ENCODE results near the gene MAP3K13.
"Not testable (repeated sequence)": the region's sequence is repeated elsewhere in the genome, so short reads cannot be mapped to it uniquely, and the experiment has no call there.

Gene MAP3K13

DNA sequence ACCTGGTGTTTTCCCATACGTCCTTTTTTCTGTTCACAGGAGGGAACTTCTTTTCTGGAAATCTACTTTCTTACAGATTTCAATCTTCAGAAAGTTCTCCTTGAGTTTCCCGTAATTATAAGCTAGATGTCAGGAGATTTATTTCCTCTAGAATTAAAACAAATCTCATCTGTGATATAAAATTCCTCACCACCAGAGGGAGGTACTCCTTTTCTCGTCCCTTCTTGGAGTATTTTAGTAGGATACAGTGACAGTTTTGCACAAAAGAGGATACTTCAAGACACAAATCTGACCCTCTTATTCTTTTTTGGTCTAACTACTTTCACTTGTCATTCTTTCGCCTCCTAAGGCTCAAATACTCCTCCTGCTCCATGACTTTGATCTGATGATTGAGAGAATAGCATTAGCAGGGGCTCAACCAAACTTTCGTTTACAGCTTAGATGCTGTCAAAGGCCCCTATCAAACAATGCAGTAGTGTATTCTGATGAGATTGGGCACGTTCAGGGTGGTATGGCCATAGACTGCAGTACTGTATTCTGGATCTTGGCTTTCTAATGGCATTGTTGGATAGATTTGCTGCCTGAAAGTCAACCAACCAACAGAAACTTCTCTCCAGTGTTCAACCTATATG lies 97.9 kb downstream of the MAP3K13 start:
- DNase-seq = no peak

DNA sequence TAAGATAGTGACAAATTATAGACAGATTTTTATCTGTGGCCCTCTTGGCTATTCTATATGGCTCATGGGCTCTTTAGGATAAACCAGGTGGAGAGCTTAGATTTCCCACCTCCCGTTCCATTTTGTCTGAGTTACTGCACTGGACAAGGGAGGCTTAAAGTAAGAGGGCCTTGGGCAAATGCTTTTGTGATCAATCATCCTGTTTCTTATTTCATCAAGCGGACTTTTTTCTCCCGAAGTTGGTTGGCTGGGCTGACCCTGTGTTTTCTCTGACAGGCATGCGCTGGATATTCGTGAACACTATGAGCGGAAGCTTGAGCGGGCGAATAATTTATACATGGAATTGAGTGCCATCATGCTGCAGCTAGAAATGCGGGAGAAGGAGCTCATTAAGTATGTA lies 102.5 kb downstream of the MAP3K13 start:
- no peak for DNase-seq

DNA sequence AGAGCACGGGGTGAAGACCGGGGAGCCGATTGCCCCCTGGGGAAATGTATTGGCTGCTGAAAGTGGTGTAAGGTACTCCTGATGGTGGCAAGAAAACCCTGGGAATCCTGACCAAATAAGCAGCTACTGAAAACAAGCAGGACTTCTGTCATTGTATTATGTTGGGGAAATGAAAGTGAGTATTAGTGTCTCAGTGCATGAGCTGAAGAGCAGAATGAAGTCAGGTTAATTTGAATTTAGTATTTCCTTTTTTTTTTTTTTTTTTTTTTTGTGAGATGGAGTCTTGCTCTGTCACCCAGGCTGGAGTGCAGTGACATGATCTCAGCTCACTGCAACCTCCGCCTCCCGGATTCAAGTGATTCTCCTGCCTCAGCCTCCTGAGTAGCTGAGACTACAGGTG lies 103.2 kb downstream of the MAP3K13 start:
- DNase-seq = not testable (repeated sequence)

- DNase-seq = no peak
These were observed 106.6 kb downstream of the MAP3K13 start for GRCh38 chr3:185469542-185469941.

DNA sequence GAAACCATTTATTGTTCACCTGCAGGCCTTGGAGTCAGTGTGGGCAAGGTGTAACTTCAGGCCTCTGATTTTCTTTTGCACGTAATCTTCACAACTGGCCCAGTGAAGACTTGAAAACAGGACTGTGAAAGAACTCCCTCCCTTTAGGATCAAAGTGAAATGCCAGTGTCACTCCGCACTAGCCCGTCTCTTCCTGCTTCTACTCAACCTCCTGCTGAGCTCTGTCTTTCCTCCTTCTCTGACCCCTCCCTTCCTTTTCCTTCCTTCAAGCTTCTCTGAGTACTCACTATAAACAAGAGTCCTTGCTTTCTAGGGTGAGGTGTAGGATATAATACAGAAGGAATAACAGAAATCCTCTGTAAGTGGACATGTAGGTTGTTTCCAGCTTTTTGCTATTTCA lies 107.4 kb downstream of the MAP3K13 start:
- DNase-seq = no peak

DNA sequence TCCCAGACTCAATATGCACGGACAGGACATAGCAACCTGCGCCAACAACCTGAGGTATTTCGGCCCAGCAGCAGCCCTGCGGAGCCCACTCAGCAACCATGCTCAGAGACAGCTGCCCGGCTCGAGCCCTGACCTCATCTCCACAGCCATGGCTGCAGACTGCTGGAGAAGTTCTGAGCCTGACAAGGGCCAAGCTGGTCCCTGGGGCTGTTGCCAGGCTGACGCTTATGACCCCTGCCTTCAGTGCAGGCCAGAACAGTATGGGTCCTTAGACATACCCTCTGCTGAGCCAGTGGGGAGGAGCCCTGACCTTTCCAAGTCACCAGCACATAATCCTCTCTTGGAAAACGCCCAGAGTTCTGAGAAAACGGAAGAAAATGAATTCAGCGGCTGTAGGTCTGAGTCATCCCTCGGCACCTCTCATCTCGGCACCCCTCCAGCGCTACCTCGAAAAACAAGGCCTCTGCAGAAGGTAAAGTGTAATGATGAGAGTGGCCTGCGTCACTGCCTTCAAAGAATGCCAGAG lies 110.4 kb downstream of the MAP3K13 start:
- DNase-seq = peak; percentile 81

- DNase-seq = not testable (repeated sequence)
These were observed 112.0 kb downstream of the MAP3K13 start for GRCh38 chr3:185474922-185475321.

GRCh38 chr3:185477316-185477715 lies 114.4 kb downstream of the MAP3K13 start:
- no peak for DNase-seq

GRCh38 chr3:185479373-185479945 lies 116.5 kb downstream of the MAP3K13 start:
- DNase-seq = no peak

GRCh38 chr3:185484296-185484695 lies 121.4 kb downstream of the MAP3K13 start:
- DNase-seq = no peak

DNA sequence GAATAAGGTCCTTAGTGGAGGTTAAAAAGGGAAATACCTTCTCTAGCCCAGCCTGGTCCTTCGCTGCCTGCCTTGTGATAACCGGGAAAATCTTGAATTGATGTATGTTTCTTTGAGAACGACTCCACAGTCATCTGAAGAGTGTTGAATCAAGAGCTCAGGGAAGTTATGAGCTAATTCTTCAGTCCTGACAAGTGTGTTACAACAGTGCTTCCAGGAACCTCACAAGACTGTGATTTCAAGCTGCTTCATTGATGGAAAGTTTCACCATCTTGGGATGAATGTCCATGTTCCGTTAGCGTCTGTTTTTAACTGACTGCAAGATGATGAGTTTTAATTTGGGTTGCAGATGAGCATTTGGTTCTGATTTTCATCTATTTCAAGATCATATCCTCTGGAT lies 123.5 kb downstream of the MAP3K13 start:
- no peak for DNase-seq

GRCh38 chr3:185488465-185488864 lies 125.5 kb downstream of the MAP3K13 start:
- DNase-seq = no peak

GRCh38 chr3:185489462-185489861 lies 126.5 kb downstream of the MAP3K13 start:
- no peak for DNase-seq

DNA sequence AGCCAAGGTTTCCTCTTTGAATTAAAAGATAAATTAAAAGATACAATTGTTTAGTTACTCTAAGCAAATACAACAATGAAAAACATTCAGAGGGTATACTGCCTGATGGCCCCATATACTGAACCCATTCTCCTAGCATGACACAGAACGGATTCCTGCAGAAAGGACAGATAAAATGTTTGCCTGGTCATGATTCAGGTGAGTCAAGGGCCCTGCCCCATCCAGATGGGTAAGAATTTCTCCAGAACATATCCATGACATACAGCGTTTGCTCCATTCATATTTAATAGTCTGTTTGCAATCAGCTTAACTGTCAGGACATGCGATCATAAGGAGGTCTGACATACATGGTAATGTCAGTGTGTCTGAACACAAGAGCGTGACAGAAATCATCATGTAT lies 127.3 kb downstream of the MAP3K13 start:
- DNase-seq = no peak

GRCh38 chr3:185498503-185499396 lies 135.8 kb downstream of the MAP3K13 start, which contains the start of gene TMEM41A:
Gene TMEM41A, minus strand, starts transcription at chr3:185499035. Its CDS starts 74 bp downstream, at chr3:185498961.
- DNase-seq = peak; percentile 87

GRCh38 chr3:185502987-185503386 lies 140.1 kb downstream of the MAP3K13 start:
- DNase-seq = no peak

DNA sequence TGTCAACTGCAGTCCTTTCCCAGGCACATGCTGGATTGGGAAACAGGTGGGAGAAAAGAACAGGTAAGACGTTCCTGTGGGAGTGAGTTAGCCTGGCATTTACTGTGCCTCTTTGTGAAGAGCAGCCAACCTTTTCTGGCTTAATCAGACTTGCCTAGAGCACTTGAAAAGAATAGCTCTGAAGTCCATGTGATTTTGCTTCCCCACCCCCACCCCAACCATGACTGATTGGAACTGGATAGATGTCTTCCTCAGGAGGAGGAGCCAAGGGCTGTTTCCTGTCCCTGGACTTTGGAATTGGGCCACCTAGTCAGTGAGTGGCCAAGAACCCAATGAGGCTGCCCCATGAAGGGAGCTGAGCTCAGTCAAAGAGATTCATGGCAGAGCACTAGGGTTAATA lies 140.6 kb downstream of the MAP3K13 start:
- DNase-seq = no peak

GRCh38 chr3:185504636-185505035 lies 141.7 kb downstream of the MAP3K13 start:
- DNase-seq = no peak

- no peak for DNase-seq
These were observed 144.9 kb downstream of the MAP3K13 start for GRCh38 chr3:185507883-185508282.

DNA sequence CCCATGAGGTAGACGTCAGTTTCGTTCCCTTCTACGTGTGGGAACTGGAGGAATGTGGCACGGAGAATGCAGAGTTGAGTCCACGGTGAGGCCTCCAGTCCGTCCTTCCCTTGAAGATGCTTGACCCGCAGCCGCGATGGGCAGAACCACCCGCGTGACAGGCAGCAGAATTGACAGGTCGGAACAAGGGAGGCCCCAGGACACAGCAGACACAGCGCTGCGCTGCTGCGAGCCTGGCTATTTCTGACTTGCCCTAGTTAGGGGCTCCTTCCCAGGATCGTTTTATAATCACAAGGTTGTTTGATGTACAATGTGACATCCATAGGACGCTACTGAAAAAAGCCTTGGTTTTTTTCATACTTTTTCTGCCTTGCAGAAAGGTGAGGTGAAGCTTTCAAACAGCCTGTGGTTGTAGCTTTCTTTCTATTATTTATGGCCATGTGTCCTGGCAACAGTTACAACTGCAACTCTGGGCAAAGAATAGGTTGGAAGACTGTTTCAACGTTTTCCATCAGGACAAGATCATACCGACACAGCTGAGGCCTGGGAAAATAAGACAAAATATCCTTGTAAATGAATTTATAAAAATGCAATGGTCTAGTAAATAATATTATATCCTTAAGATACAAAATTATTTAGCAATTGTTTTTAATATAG lies 145.5 kb downstream of the MAP3K13 start:
- DNase-seq = no peak

DNA sequence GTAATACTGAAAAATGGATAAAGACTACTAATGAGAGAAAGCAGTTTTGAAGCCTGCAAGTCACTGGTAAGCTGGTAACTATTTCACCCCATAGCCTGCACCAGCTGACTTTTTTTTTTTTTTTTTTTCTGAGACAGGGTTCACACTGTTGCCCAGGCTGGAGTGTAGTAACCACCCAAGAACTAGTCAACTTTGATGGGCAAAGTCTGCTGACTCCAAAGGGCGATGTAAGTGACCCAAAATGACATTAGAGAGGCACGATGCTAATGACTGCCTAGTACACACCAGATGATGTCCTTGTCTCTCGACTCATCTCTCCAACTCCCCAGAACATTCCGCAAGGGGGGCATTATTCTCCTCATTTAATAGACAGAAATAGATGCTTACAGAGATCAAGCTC lies 148.8 kb downstream of the MAP3K13 start:
- DNase-seq = no peak

DNA sequence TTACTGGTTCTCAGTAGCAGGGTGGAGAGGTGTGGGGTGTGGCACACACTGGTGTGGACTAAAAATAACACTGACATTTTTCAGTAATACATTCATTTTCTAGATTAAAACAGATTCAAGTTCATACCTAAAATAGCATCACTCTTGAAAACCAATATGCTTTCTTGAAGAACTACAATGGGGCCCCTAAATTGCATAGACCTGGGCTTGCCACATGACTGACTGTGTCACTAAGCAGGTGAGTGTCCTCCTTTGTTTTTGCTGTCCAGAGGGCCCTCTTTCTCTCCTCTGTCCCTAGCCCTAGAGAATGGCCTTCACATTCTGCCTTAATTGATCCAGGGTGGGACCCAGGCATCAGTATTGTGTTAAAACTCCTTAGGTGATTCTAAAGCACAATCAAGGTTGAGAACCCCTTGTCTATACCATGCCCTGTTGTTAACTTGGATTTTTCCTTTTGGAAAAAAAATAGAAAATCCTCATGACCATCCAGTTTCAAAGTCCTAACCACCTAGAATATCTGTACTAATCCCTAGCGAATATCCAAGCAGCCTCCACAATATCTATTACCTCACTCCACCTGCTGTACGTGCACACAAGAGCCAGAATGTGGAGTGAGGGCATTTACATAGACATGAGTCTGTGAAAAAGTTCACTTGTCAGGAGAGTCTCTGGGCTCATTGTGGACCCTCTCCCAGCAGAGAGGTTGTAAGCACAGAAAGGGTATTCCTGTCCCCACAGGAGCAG lies 154.6 kb downstream of the MAP3K13 start:
- no peak for DNase-seq

Data from NCI-H226 (cell line).